Skeletal muscle satellite cell (primary cell): ENCODE results near the gene SYCP2L.

Source experiments
- H3K27me3 ChIP-seq: 2 replicates; pipeline ENCODE4 v1.7.0; 2013; ENCODE audit warnings: low read length; ENCODE audit not compliant: control insufficient read depth, insufficient read depth
- H3K36me3 ChIP-seq: 2 replicates; pipeline ENCODE4 v1.7.0; 2013; ENCODE audit warnings: mild to moderate bottlenecking, control low read depth, low read length; ENCODE audit not compliant: insufficient read depth
- H3K4me1 ChIP-seq: 2 replicates; pipeline ENCODE4 v1.7.0; 2013; ENCODE audit warnings: low read length; ENCODE audit not compliant: control insufficient read depth, insufficient read depth
- H3K4me2 ChIP-seq: 2 replicates; pipeline ENCODE4 v1.7.0; 2013; ENCODE audit warnings: mild to moderate bottlenecking, low read length
- H3K4me3 ChIP-seq: 2 replicates; pipeline ENCODE4 v1.7.0; 2013; ENCODE audit warnings: low read length
- H3K9ac ChIP-seq: 2 replicates; pipeline ENCODE4 v1.7.0; 2013; ENCODE audit warnings: mild to moderate bottlenecking, low read depth, low read length, moderate library complexity
- H3K9me3 ChIP-seq: replicated peaks from 2 replicates; pipeline ENCODE4 v1.7.0; 2013; ENCODE audit warnings: mild to moderate bottlenecking, control low read depth, low read length

SYCP2L gene

GRCh38 chr6:11009353-11009752 is 122.5 kb downstream of the SYCP2L start:
- no peaks in the 10 kb centered on the region for H3K36me3 ChIP-seq

DNA sequence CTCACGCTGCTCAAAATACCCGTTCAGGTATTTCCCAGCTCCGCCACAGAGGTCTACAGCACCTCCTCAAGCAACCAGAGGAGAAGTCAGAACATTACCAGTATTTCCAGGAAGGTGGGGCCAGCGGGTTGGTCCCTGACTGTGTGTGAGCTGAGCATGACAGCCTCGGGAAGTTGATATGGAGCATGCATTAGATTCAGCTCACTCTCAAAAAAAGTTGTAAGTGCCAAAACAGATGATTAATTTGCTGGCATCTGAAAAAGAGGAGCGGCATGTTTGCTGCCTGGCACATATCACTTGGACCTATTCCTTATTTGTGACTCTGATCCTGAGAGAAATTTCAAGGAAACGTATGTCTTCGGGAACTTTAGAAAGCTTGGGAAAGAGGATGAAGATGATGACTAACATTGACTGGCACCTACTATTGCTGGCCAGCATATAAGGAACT is 125.0 kb downstream of the SYCP2L start:
- H3K4me1 ChIP-seq, result peaks cover 8% of the 10 kb centered on the region
- no peaks in the 10 kb centered on the region for H3K36me3 ChIP-seq
- H3K4me3 ChIP-seq, result no peak overlapping the region
- H3K9ac ChIP-seq, result no peak overlapping the region
- peaks cover 11% of the 10 kb centered on the region for H3K27me3 ChIP-seq
- no peak overlapping the region for H3K4me2 ChIP-seq
- no peaks in the 10 kb centered on the region for H3K9me3 ChIP-seq

More at GRCh38 chr6:11009353-11009752, 122.5 kb downstream of the SYCP2L start:
- Histone ChIP-seq H3K9ac (no peak overlapping the region), H3K4me2 (no peak overlapping the region), H3K9me3 (no peaks in the 10 kb centered on the region), H3K27me3 (peaks cover 5% of the 10 kb centered on the region), H3K4me3 (no peak overlapping the region), H3K4me1 (peaks cover 8% of the 10 kb centered on the region)

- H3K4me3 ChIP-seq, result no peak overlapping the region
- H3K9ac ChIP-seq, result no peak overlapping the region
- no peaks in the 10 kb centered on the region for H3K36me3 ChIP-seq
- no peak overlapping the region for H3K4me2 ChIP-seq
- H3K9me3 ChIP-seq, result no peaks in the 10 kb centered on the region
- peaks cover 8% of the 10 kb centered on the region for H3K4me1 ChIP-seq
- peaks cover 11% of the 10 kb centered on the region for H3K27me3 ChIP-seq
Measured at GRCh38 chr6:11012295-11012754, 125.5 kb downstream of the SYCP2L start.

- H3K4me3 ChIP-seq, result no peak overlapping the region
- H3K36me3 ChIP-seq, result no peaks in the 10 kb centered on the region
- H3K9me3 ChIP-seq, result no peaks in the 10 kb centered on the region
- peaks cover 11% of the 10 kb centered on the region for H3K27me3 ChIP-seq
- H3K4me2 ChIP-seq, result no peak overlapping the region
- peaks cover 8% of the 10 kb centered on the region for H3K4me1 ChIP-seq
- no peak overlapping the region for H3K9ac ChIP-seq
Measured at GRCh38 chr6:11012976-11013720, 126.3 kb downstream of the SYCP2L start.

DNA sequence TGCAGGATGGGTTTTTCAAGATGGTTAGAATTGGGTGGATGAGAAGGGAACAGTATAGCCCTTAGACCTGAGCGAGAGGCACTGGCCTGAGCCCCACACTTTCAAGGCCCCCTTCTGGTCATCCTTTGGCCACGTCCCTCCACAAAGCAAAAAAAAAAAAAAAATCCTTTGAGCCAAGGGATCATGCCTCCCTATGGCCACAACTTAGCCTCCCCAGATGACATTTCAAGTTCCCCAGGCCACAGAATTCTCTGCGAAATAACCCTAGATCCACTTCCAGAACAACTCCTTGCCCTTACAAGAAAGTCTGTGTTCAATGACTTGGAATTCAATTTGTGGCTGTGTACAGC is 126.8 kb downstream of the SYCP2L start:
- Histone ChIP-seq H3K9ac (no peak overlapping the region), H3K27me3 (peaks cover 11% of the 10 kb centered on the region), H3K9me3 (no peaks in the 10 kb centered on the region), H3K4me2 (no peak overlapping the region), H3K4me1 (peaks cover 8% of the 10 kb centered on the region), H3K4me3 (no peak overlapping the region), H3K36me3 (no peaks in the 10 kb centered on the region)

DNA sequence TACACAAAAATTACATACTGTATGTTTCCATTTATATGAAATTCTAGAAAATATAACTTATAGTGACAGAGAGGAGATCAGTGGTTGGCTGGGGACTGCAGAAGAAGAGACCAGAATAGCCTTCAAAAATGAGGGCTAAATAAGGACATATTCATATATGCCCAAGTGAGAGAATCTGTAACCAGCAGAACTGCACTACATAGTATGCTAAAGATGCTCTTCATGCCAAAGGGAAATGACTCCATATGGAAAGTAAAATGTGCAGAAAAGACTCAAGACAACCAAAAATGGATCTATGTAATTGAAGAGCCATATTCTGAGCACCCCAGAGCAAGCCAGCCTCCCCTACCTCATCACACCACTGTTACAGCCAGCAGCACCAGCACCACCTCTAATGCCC is 128.2 kb downstream of the SYCP2L start:
- no peaks in the 10 kb centered on the region for H3K4me1 ChIP-seq
- no peak overlapping the region for H3K4me3 ChIP-seq
- no peaks in the 10 kb centered on the region for H3K36me3 ChIP-seq

GRCh38 chr6:11016452-11016851 is 129.6 kb downstream of the SYCP2L start:
- Histone ChIP-seq H3K27me3 (peaks cover 11% of the 10 kb centered on the region), H3K4me1 (no peaks in the 10 kb centered on the region), H3K36me3 (no peaks in the 10 kb centered on the region), H3K9ac (no peak overlapping the region), H3K9me3 (no peaks in the 10 kb centered on the region), H3K4me2 (no peak overlapping the region), H3K4me3 (no peak overlapping the region)

More for the DNA sequence above, 128.2 kb downstream of the SYCP2L start:
- peaks cover 11% of the 10 kb centered on the region for H3K27me3 ChIP-seq
- H3K9ac ChIP-seq, result no peak overlapping the region
- no peaks in the 10 kb centered on the region for H3K9me3 ChIP-seq
- no peak overlapping the region for H3K4me2 ChIP-seq

- Histone ChIP-seq H3K9me3 (no peaks in the 10 kb centered on the region), H3K9ac (no peak overlapping the region), H3K36me3 (no peaks in the 10 kb centered on the region), H3K4me3 (no peak overlapping the region), H3K4me2 (no peak overlapping the region), H3K4me1 (no peaks in the 10 kb centered on the region), H3K27me3 (peaks cover 11% of the 10 kb centered on the region)
Measured at GRCh38 chr6:11017090-11017489, 130.2 kb downstream of the SYCP2L start.

DNA sequence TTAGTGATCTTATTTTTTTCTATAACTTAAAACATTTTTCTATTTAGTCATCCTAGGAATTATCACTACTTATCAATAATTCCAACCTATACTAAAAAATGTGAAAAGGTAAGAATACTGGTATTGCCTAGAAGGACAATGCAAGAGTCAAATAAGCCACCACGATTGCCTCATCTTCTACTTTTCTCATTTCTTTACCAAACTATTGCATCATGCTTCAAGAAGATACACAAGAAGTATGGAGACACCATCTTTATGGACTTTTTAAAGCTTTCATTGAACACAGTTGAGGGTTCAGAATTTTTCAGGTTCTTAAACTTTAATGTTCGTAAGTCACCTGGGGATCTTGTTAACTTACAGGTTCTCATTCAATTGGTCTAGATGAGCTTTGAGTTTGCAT is 131.4 kb downstream of the SYCP2L start:
- H3K4me1 ChIP-seq, result peaks cover 3% of the 10 kb centered on the region
- H3K36me3 ChIP-seq, result no peaks in the 10 kb centered on the region
- H3K27me3 ChIP-seq, result peaks cover 8% of the 10 kb centered on the region
- H3K9me3 ChIP-seq, result no peaks in the 10 kb centered on the region
- H3K4me2 ChIP-seq, result no peak overlapping the region
- no peak overlapping the region for H3K9ac ChIP-seq
- no peak overlapping the region for H3K4me3 ChIP-seq

GRCh38 chr6:11021003-11021402 is 134.2 kb downstream of the SYCP2L start:
- H3K27me3 ChIP-seq, result no peaks in the 10 kb centered on the region
- no peaks in the 10 kb centered on the region for H3K9me3 ChIP-seq
- peaks cover 9% of the 10 kb centered on the region for H3K4me1 ChIP-seq

DNA sequence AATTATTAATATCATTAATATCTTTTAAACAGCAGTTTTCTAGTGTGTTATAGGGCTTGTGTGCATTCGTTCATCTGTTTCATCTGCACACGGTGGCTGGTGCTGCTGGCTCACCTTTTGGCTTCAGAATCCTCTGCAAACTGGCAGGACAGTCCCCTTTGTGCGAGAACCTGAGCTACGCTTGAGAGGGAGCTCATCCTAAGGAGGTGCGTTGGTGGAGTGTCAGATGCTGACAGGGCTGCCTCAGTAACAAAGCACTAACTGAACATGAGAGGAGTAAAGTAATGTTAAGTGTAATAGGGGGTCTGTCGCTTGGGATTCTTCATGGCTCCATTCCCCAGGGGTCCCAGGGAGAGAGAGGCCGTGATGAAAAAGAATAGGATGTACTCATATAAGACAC is 134.9 kb downstream of the SYCP2L start:
- H3K36me3 ChIP-seq, result no peaks in the 10 kb centered on the region
- no peak overlapping the region for H3K9ac ChIP-seq
- peaks cover 4% of the 10 kb centered on the region for H3K27me3 ChIP-seq
- no peak overlapping the region for H3K4me3 ChIP-seq
- H3K9me3 ChIP-seq, result no peaks in the 10 kb centered on the region
- peaks cover 9% of the 10 kb centered on the region for H3K4me1 ChIP-seq
- H3K4me2 ChIP-seq, result no peak overlapping the region

More at GRCh38 chr6:11021003-11021402, 134.2 kb downstream of the SYCP2L start:
- Histone ChIP-seq H3K4me3 (no peak overlapping the region), H3K4me2 (no peak overlapping the region), H3K36me3 (no peaks in the 10 kb centered on the region), H3K9ac (no peak overlapping the region)

- Histone ChIP-seq H3K27me3 (peaks cover 4% of the 10 kb centered on the region), H3K4me3 (no peak overlapping the region), H3K4me2 (no peak overlapping the region), H3K9ac (no peak overlapping the region), H3K9me3 (no peaks in the 10 kb centered on the region), H3K4me1 (peaks cover 9% of the 10 kb centered on the region), H3K36me3 (no peaks in the 10 kb centered on the region)
Measured at GRCh38 chr6:11023032-11023431, 136.2 kb downstream of the SYCP2L start.
